Esophagus squamous epithelium (tissue), 4 donors: ENCODE results near the gene ANTXR2.

ENCODE experiments used
- POLR2A ChIP-seq, 4 donors: fragments of 450-650 bp; IDR thresholded peaks; one replicate each; pipeline ENCODE4 v1.6.1; 2017; ENCODE audit warnings: antibody characterized with exemption in 4 of 4, mild to moderate bottlenecking in 4 of 4, moderate library complexity in 3 of 4
- TF ChIP-seq, protein P1 (sequence below), 6 experiments: fragments of 450-650 bp in 4 of 6; fragments of 200-600 bp in 2 of 6; sonication (generic) in 2 of 6; IDR thresholded peaks; one replicate each; pipeline ENCODE4 v1.5.1; 2016 to 2019; ENCODE audit warnings: antibody characterized with exemption in 6 of 6, mild to moderate bottlenecking in 4 of 6, moderate library complexity in 4 of 6

DNA sequence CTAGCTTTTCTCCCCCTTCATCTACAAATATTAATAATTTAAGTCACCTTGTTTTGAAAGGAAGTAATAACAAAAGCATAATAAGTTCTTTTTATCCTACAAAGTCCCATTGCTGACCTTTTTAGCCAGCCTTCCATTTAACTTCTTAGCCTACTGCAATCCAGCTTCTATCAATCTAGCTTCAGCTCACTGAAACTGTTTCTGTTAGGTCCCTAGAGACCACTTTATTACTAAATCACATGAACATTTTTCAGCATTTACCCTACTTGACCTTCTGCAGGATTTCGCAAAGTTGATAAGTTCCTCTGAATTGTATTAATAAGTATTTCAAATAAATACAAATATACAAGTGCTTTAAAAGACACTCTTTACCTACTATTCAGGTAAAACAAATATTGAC lies 186.5 kb downstream of the ANTXR2 start:
- TF ChIP-seq, protein P1, sequence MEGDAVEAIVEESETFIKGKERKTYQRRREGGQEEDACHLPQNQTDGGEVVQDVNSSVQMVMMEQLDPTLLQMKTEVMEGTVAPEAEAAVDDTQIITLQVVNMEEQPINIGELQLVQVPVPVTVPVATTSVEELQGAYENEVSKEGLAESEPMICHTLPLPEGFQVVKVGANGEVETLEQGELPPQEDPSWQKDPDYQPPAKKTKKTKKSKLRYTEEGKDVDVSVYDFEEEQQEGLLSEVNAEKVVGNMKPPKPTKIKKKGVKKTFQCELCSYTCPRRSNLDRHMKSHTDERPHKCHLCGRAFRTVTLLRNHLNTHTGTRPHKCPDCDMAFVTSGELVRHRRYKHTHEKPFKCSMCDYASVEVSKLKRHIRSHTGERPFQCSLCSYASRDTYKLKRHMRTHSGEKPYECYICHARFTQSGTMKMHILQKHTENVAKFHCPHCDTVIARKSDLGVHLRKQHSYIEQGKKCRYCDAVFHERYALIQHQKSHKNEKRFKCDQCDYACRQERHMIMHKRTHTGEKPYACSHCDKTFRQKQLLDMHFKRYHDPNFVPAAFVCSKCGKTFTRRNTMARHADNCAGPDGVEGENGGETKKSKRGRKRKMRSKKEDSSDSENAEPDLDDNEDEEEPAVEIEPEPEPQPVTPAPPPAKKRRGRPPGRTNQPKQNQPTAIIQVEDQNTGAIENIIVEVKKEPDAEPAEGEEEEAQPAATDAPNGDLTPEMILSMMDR (IDR thresholded peaks at IDR 0.05), result no peak
- no peak for TF ChIP-seq POLR2A (IDR thresholded peaks at IDR 0.05)
